Measurements from ENCODE around the gene CFAP410. TPM values are rescaled to one million over a fixed set of nuclear protein-coding genes. Genes with fewer than 3 reads are reported as not detected.

The CFAP410 gene
- total RNA-seq, 1 donor from 2014 or later: 24.3 TPM

DNA sequence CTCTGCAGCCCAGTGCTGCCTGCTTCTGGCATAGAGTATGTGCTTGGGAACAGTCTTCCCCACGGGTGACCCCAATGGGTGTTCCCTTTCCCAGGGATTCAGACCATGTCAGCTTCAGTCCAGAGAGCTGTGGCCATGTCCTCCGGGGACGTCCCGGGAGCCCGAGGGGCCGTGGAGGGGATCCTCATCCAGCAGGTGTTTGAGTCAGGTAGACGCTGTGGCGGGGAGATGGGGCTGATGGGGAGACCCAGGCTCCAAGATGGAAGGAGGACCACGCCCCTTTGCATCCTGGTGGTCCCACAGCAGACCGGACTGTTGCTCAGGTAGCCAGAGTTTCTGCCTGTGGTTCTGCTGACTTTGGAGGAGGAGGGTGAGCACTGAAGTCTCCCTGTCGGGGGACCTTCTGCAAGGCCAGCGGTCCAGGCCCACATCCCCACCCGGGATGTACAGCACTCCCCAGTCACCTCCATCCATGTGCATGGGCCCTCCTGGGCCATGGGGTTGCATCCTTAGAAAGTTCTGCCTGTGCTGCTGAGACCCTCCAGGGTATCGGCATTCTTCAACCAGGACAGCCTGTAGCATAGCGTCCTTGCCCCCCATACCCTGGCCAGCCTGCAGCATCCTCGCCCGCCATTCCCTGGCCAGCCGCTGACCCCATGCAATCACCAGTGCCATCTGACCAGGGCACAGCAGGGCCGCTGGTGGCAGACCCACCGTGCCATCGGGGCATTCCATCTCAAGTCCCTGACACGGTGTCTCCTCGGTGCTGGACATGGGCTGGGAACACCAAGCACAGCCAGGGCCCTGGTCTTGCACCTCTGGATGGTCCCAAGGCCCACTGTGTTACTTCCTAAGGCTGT, 50.7 kb downstream of the CFAP410 start:
- Histone ChIP-seq H3K36me3 (no peaks in the 10 kb centered on the region), H3K27me3 (no peaks in the 10 kb centered on the region), H3K4me3 (no peak overlapping the region), H3K9me3 (no peaks in the 10 kb centered on the region), H3K4me1 (peaks cover 9% of the 10 kb centered on the region), H3K27ac (no peak overlapping the region)
- DNase-seq (ENCODE audit: extremely low spot score in 2 of 2): no peak
- TF ChIP-seq, protein P1, sequence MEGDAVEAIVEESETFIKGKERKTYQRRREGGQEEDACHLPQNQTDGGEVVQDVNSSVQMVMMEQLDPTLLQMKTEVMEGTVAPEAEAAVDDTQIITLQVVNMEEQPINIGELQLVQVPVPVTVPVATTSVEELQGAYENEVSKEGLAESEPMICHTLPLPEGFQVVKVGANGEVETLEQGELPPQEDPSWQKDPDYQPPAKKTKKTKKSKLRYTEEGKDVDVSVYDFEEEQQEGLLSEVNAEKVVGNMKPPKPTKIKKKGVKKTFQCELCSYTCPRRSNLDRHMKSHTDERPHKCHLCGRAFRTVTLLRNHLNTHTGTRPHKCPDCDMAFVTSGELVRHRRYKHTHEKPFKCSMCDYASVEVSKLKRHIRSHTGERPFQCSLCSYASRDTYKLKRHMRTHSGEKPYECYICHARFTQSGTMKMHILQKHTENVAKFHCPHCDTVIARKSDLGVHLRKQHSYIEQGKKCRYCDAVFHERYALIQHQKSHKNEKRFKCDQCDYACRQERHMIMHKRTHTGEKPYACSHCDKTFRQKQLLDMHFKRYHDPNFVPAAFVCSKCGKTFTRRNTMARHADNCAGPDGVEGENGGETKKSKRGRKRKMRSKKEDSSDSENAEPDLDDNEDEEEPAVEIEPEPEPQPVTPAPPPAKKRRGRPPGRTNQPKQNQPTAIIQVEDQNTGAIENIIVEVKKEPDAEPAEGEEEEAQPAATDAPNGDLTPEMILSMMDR (IDR thresholded peaks at IDR 0.05): no peak
- TF ChIP-seq POLR2AphosphoS5 (IDR thresholded peaks at IDR 0.05; ENCODE audit: insufficient read depth in 1 of 2, low read depth in 1 of 2) (no peak), POLR2A (IDR thresholded peaks at IDR 0.05) (no peak)
- intact Hi-C loops (cut with DNase I): no loop called here

DNA sequence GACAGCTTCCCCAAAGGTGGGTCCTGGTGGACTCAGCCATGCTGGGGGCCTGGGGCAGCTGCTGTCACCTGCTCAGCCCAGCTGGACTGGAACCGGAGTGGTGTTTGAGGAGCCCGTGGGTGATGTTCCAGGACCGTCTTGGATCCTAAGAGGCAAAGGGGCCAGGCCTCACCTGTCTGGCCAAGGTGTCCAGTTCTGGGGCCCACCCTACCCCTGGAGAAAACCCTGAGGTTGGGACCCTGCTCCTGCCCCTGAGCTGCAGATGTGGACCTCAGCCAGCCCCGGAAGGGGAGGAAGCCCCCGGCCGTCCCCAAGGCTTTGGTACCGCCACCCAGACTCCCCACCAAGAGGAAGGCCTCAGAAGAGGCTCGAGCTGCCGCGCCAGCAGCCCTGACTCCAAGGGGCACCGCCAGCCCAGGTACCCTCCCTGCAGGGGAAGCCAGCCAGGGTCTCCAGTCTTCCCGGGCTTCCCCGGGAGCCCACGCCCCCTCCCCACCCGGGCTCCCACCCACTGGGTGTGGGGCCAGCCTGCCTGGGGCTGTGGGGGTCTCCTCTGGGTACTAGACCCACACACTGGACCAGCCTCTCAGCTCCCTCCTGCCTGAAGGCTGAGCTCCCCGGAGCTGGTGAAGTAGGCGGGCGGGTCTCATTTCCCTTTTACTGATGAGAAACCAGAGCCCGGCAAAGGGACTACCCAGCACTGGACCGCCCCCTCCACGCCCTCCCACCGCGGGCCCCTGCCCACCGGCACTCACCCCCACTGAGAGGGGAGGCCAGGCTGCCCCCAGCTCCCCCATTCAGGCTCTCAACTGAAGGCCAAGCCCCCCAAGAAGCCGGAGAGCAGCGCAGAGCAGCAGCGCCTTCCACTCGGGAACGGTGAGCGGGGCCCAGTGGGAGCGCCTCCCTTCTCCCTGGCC, 52.2 kb downstream of the CFAP410 start:
- Histone ChIP-seq H3K9me3 (no peaks in the 10 kb centered on the region), H3K27me3 (no peaks in the 10 kb centered on the region), H3K4me1 (peaks cover 9% of the 10 kb centered on the region), H3K27ac (no peak overlapping the region), H3K4me3 (no peak overlapping the region), H3K36me3 (no peaks in the 10 kb centered on the region)
- intact Hi-C loops (cut with DNase I): no loop called here
- DNase-seq (ENCODE audit: extremely low spot score in 2 of 2): no peak
- TF ChIP-seq, protein P1 (IDR thresholded peaks at IDR 0.05): no peak
- TF ChIP-seq POLR2A (IDR thresholded peaks at IDR 0.05): no peak
- TF ChIP-seq POLR2AphosphoS5 (IDR thresholded peaks at IDR 0.05; ENCODE audit: insufficient read depth in 1 of 2, low read depth in 1 of 2): no peak

DNA sequence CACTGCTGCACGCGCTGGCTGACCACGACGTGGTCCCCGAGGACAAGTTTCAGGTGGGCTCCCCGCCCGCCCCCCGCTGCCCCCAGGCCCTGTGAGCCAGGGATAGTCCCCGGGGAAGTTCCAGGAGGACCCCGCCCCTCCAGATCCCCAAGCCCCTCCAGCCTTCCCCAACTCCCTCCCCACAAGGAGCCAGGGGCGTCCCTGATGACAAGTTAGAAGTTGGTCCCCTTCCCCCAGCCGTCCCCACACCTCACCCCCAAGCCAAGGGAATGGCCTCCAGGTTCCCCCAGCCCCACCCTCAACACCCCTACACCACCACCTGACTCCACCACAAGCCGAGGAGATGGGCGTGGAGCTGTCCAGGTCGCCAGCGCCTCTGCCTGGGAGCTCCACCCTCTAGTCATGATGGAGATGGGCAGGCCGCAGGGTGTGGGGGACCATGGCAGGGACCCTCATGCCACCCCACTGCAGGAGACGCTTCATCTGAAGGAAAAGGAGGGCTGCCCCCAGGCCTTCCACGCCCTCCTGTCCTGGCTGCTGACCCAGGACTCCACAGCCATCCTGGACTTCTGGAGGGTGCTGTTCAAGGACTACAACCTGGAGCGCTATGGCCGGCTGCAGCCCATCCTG, 53.0 kb downstream of the CFAP410 start:
- H3K27me3 ChIP-seq: no peaks in the 10 kb centered on the region
- H3K4me1 ChIP-seq: peaks cover 9% of the 10 kb centered on the region

DNA sequence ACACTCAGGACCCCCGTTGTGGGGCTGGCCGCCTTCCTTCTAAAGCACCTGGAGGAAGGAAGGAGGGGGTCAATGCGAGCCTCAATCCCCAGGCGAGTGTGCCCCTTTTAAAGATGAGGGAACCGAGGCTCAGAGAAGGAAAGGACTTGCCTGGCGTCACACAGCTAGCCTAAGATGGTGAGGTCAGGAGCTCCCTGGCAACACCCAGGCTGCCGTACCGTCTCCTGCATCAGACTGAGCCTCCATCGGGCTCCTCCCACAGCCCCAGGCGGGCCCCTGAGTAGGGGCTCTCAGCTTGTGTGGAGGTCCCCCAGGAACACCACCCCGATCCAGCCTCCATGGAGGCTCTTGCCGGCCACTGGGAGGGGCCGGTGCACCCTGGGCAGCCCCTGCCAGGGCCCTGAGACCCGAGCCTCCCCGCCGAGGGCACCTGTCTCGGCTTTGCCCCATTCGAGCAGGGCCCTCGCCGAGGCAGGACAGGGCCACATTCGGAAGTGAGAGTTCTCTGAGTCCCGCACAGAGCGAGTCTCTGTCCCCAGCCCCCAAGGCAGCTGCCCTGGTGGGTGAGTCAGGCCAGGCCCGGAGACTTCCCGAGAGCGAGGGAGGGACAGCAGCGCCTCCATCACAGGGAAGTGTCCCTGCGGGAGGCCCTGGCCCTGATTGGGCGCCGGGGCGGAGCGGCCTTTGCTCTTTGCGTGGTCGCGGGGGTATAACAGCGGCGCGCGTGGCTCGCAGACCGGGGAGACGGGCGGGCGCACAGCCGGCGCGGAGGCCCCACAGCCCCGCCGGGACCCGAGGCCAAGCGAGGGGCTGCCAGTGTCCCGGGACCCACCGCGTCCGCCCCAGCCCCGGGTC, 53.8 kb downstream of the CFAP410 start, which contains the start of gene AIRE:
AIRE (plus strand) TSS at position 739 of the 855 bp plus-strand sequence. CDS start 131 bp downstream, outside the sequence.
- H3K4me3 ChIP-seq: peak within 1 kb of the TSS; percentile 2 to 41
- H3K27ac ChIP-seq: no peak within 1 kb of the TSS
- H3K36me3 ChIP-seq: no peaks in the 10 kb centered on the region
- intact Hi-C loops (cut with DNase I): no loop called here
- no peaks in the 10 kb centered on the region for H3K27me3 ChIP-seq
- TF ChIP-seq POLR2A (IDR thresholded peaks at IDR 0.05): no peak
- TF ChIP-seq, protein P1 (IDR thresholded peaks at IDR 0.05): no peak
- no peak for TF ChIP-seq POLR2AphosphoS5 (IDR thresholded peaks at IDR 0.05; ENCODE audit: insufficient read depth in 1 of 2, low read depth in 1 of 2)
- peaks cover 9% of the 10 kb centered on the region for H3K4me1 ChIP-seq
- DNase-seq (ENCODE audit: extremely low spot score in 2 of 2): no peak
- H3K9me3 ChIP-seq: no peaks in the 10 kb centered on the region

More for the DNA sequence above, 53.0 kb downstream of the CFAP410 start:
- TF ChIP-seq POLR2AphosphoS5 (IDR thresholded peaks at IDR 0.05; ENCODE audit: insufficient read depth in 1 of 2, low read depth in 1 of 2) (no peak), POLR2A (IDR thresholded peaks at IDR 0.05) (no peak)
- TF ChIP-seq, protein P1 (IDR thresholded peaks at IDR 0.05): no peak
- Histone ChIP-seq H3K4me3 (peak overlapping the region; percentile 2 to 41), H3K9me3 (no peaks in the 10 kb centered on the region), H3K27ac (no peak overlapping the region), H3K36me3 (no peaks in the 10 kb centered on the region)
- DNase-seq (ENCODE audit: extremely low spot score in 2 of 2): no peak
- intact Hi-C loops (cut with DNase I): no loop called here

Measured in vagina (tissue), 2 donors.